ENCODE results near the gene PRICKLE2. TPM values are rescaled to one million over a fixed set of nuclear protein-coding genes. Genes with fewer than 3 reads are reported as not detected.

Gene PRICKLE2
- total and polyA plus RNA-seq, 2 experiments from 2014 or later: 1.1 to 12.5 TPM

DNA sequence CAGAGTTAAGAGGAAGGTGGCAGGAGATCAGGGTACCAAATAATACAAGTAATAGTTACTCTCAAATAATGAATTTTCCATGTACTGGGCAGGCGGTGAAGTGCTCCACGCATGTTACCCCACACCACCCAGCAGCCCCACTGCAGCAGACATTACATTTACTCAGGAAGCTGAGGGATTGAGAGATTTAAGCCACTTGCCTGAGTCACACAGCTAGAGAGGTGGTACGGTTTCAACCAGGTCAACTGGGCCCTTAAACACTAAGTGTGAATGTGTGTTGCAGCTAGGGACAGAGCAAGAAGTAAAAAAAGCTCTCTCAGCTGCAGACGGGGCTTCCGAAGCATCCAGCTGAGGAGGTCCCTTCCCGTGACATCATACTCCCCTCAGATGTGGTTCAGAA, 91.3 kb downstream of the PRICKLE2 start:
- Histone ChIP-seq H3K4me3 (no peak overlapping the region), H3K79me2 (replicated peaks; ENCODE audit: insufficient read depth) (no peaks in the 10 kb centered on the region), H3K4me1 (ENCODE audit: insufficient read depth) (no peaks in the 10 kb centered on the region), H2AFZ (no peak overlapping the region), H3K36me3 (ENCODE audit: insufficient read depth) (no peaks in the 10 kb centered on the region), H3K27ac (ENCODE audit: low read depth) (no peak overlapping the region), H4K20me1 (replicated peaks; ENCODE audit: insufficient read depth) (no peaks in the 10 kb centered on the region), H3F3A (replicated peaks; ENCODE audit: low read depth) (no peaks in the 10 kb centered on the region), H3K4me2 (no peak overlapping the region), H3K9me2 (ENCODE audit: insufficient read depth) (no peaks in the 10 kb centered on the region; the same call in 1 of the 2 replicates), H3K27me3 (ENCODE audit: insufficient read depth) (no peaks in the 10 kb centered on the region)
- ATAC-seq: no peak
- no peak overlapping the region for H3K4me3 Mint-ChIP-seq
- peaks cover 1% of the 10 kb centered on the region for H3K27me3 Mint-ChIP-seq (ENCODE audit: insufficient read depth, low read depth, poor library complexity)
- no peak overlapping the region for H3K27ac Mint-ChIP-seq
- H3K4me1 Mint-ChIP-seq: peaks cover 10% of the 10 kb centered on the region
- no peak for DNase-seq (ENCODE audit: low spot score)
- H3K9me3 Mint-ChIP-seq: no peaks in the 10 kb centered on the region
- H3K36me3 Mint-ChIP-seq (ENCODE audit: low read depth): no peaks in the 10 kb centered on the region
- TF ChIP-seq NANOG (IDR thresholded peaks at IDR 0.05; ENCODE audit: borderline replicate concordance): no peak
- TF ChIP-seq EZH2 (IDR thresholded peaks at IDR 0.05; ENCODE audit: low read depth, unreplicated experiment): no peak
- no peak for TF ChIP-seq EZH2phosphoT487 (IDR thresholded peaks at IDR 0.05; ENCODE audit: unreplicated experiment)
- no peak for TF ChIP-seq STAT1 (IDR thresholded peaks at IDR 0.05; ENCODE audit: unreplicated experiment)
- TF ChIP-seq, protein P1, sequence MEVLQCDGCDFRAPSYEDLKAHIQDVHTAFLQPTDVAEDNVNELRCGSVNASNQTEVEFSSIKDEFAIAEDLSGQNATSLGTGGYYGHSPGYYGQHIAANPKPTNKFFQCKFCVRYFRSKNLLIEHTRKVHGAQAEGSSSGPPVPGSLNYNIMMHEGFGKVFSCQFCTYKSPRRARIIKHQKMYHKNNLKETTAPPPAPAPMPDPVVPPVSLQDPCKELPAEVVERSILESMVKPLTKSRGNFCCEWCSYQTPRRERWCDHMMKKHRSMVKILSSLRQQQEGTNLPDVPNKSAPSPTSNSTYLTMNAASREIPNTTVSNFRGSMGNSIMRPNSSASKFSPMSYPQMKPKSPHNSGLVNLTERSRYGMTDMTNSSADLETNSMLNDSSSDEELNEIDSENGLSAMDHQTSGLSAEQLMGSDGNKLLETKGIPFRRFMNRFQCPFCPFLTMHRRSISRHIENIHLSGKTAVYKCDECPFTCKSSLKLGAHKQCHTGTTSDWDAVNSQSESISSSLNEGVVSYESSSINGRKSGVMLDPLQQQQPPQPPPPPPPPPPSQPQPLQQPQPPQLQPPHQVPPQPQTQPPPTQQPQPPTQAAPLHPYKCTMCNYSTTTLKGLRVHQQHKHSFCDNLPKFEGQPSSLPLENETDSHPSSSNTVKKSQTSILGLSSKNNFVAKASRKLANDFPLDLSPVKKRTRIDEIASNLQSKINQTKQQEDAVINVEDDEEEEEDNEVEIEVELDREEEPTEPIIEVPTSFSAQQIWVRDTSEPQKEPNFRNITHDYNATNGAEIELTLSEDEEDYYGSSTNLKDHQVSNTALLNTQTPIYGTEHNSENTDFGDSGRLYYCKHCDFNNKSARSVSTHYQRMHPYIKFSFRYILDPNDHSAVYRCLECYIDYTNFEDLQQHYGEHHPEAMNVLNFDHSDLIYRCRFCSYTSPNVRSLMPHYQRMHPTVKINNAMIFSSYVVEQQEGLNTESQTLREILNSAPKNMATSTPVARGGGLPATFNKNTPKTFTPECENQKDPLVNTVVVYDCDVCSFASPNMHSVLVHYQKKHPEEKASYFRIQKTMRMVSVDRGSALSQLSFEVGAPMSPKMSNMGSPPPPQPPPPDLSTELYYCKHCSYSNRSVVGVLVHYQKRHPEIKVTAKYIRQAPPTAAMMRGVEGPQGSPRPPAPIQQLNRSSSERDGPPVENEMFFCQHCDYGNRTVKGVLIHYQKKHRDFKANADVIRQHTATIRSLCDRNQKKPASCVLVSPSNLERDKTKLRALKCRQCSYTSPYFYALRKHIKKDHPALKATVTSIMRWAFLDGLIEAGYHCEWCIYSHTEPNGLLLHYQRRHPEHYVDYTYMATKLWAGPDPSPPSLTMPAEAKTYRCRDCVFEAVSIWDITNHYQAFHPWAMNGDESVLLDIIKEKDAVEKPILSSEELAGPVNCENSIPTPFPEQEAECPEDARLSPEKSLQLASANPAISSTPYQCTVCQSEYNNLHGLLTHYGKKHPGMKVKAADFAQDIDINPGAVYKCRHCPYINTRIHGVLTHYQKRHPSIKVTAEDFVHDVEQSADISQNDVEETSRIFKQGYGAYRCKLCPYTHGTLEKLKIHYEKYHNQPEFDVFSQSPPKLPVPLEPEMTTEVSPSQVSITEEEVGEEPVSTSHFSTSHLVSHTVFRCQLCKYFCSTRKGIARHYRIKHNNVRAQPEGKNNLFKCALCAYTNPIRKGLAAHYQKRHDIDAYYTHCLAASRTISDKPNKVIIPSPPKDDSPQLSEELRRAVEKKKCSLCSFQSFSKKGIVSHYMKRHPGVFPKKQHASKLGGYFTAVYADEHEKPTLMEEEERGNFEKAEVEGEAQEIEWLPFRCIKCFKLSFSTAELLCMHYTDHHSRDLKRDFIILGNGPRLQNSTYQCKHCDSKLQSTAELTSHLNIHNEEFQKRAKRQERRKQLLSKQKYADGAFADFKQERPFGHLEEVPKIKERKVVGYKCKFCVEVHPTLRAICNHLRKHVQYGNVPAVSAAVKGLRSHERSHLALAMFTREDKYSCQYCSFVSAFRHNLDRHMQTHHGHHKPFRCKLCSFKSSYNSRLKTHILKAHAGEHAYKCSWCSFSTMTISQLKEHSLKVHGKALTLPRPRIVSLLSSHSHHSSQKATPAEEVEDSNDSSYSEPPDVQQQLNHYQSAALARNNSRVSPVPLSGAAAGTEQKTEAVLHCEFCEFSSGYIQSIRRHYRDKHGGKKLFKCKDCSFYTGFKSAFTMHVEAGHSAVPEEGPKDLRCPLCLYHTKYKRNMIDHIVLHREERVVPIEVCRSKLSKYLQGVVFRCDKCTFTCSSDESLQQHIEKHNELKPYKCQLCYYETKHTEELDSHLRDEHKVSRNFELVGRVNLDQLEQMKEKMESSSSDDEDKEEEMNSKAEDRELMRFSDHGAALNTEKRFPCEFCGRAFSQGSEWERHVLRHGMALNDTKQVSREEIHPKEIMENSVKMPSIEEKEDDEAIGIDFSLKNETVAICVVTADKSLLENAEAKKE (CRISPR knock-in tag; IDR thresholded peaks at IDR 0.05): no peak
- no peak for TF ChIP-seq POLR2AphosphoS5 (IDR thresholded peaks at IDR 0.05; ENCODE audit: low read depth)
- TF ChIP-seq ZNF331 (CRISPR knock-in tag; IDR thresholded peaks at IDR 0.05; ENCODE audit: low read depth): no peak
- TF ChIP-seq ZNF114 (CRISPR knock-in tag; IDR thresholded peaks at IDR 0.05): no peak
- TF ChIP-seq CREB1 (CRISPR knock-in tag; IDR thresholded peaks at IDR 0.05; ENCODE audit: low read depth): no peak
- TF ChIP-seq, protein P2, sequence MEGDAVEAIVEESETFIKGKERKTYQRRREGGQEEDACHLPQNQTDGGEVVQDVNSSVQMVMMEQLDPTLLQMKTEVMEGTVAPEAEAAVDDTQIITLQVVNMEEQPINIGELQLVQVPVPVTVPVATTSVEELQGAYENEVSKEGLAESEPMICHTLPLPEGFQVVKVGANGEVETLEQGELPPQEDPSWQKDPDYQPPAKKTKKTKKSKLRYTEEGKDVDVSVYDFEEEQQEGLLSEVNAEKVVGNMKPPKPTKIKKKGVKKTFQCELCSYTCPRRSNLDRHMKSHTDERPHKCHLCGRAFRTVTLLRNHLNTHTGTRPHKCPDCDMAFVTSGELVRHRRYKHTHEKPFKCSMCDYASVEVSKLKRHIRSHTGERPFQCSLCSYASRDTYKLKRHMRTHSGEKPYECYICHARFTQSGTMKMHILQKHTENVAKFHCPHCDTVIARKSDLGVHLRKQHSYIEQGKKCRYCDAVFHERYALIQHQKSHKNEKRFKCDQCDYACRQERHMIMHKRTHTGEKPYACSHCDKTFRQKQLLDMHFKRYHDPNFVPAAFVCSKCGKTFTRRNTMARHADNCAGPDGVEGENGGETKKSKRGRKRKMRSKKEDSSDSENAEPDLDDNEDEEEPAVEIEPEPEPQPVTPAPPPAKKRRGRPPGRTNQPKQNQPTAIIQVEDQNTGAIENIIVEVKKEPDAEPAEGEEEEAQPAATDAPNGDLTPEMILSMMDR (conservative IDR thresholded peaks at IDR 0.05; ENCODE audit: low read depth in 2 of 2): no peak
- TF ChIP-seq, protein P3, sequence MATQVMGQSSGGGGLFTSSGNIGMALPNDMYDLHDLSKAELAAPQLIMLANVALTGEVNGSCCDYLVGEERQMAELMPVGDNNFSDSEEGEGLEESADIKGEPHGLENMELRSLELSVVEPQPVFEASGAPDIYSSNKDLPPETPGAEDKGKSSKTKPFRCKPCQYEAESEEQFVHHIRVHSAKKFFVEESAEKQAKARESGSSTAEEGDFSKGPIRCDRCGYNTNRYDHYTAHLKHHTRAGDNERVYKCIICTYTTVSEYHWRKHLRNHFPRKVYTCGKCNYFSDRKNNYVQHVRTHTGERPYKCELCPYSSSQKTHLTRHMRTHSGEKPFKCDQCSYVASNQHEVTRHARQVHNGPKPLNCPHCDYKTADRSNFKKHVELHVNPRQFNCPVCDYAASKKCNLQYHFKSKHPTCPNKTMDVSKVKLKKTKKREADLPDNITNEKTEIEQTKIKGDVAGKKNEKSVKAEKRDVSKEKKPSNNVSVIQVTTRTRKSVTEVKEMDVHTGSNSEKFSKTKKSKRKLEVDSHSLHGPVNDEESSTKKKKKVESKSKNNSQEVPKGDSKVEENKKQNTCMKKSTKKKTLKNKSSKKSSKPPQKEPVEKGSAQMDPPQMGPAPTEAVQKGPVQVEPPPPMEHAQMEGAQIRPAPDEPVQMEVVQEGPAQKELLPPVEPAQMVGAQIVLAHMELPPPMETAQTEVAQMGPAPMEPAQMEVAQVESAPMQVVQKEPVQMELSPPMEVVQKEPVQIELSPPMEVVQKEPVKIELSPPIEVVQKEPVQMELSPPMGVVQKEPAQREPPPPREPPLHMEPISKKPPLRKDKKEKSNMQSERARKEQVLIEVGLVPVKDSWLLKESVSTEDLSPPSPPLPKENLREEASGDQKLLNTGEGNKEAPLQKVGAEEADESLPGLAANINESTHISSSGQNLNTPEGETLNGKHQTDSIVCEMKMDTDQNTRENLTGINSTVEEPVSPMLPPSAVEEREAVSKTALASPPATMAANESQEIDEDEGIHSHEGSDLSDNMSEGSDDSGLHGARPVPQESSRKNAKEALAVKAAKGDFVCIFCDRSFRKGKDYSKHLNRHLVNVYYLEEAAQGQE (IDR thresholded peaks at IDR 0.05; ENCODE audit: unreplicated experiment): no peak
- TF ChIP-seq, protein P4, sequence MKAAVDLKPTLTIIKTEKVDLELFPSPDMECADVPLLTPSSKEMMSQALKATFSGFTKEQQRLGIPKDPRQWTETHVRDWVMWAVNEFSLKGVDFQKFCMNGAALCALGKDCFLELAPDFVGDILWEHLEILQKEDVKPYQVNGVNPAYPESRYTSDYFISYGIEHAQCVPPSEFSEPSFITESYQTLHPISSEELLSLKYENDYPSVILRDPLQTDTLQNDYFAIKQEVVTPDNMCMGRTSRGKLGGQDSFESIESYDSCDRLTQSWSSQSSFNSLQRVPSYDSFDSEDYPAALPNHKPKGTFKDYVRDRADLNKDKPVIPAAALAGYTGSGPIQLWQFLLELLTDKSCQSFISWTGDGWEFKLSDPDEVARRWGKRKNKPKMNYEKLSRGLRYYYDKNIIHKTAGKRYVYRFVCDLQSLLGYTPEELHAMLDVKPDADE (IDR thresholded peaks at IDR 0.05): no peak
- no peak for TF ChIP-seq JUNB (IDR thresholded peaks at IDR 0.05; ENCODE audit: unreplicated experiment)

Measured in GM23338 (cell line).